Right ventricle myocardium inferior (tissue), 1 donor: Measurements from ENCODE around the gene SPATS2. TPM values are rescaled to one million over a fixed set of nuclear protein-coding genes. Genes with fewer than 3 reads are reported as not detected.
"Not testable (repeated sequence)": the region's sequence is repeated elsewhere in the genome, so short reads cannot be mapped to it uniquely, and the experiment has no call there.

Experiments
- ATAC-seq: fragments of 200-7000 bp; cut with Tn5 transposase; one replicate; pipeline ENCODE4 v1.9.1; 2020; ENCODE audit warnings: mild to moderate bottlenecking, moderate library complexity
- DNase-seq: peaks from one replicate; pipeline ENCODE4 v3.0.0; 2021; ENCODE audit errors: missing footprints
- intact Hi-C: fragments of 100-400 bp; cut with DNase I; formaldehyde crosslinking; loops from one replicate; pipeline ENCODE4 v1.11.0; 2022
- total RNA-seq: library from RNA; stranded (reverse); fragmentation: NEBNext Ultra II Directional; extraction: Animal tissue kit (Norgen Biotek cat#: 25700); gene quantifications from one replicate; pipeline ENCODE4 v1.2.1, GENCODE V29; 2021
- donor health status: DM: no; HTN: yes; CAD: no; lungs with severe emphysema.

SPATS2 gene
- total RNA-seq, 1 donor from 2014 or later: 6.4 TPM

DNA sequence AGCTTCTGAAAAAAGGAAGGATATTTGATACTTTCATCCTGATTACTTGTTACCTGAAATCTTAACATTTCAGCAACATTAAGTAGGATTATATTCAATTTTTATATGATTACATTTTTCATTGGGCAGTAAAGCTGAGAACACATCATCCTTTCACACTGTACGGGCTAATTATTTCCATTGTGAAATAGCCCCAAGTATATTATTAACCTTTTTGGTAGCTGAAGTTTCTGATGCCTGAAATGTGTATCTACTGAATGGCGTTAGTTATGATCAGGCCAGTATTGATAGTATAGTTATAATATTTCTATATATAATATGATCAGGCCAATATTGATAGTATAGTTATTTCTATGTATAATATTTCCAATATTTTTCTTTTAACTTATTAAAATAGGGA lies 10.1 kb downstream of the SPATS2 start:
- intact Hi-C loops: no loop called here
- no peak for ATAC-seq
- no peak for DNase-seq

DNA sequence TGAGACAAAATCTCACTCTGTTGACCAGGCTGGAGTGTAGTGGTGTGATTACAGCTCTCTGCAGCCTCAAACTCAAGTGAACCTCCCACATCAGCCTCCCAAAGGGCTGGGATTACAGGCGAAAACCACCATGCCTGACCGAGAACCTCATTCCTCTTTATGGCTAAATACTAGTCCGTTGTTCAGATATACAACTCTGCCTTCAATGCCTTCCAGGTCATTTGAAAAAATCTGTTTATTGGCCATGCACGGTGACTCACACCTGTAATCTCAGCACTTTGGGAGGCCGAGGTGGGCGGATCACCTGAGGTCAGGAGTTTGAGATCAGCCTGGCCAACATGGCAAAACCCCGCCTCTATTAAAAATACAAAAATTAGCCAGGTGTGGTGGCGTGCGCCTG lies 12.9 kb downstream of the SPATS2 start:
- DNase-seq, intact Hi-C loops, ATAC-seq: not testable (repeated sequence)

DNA sequence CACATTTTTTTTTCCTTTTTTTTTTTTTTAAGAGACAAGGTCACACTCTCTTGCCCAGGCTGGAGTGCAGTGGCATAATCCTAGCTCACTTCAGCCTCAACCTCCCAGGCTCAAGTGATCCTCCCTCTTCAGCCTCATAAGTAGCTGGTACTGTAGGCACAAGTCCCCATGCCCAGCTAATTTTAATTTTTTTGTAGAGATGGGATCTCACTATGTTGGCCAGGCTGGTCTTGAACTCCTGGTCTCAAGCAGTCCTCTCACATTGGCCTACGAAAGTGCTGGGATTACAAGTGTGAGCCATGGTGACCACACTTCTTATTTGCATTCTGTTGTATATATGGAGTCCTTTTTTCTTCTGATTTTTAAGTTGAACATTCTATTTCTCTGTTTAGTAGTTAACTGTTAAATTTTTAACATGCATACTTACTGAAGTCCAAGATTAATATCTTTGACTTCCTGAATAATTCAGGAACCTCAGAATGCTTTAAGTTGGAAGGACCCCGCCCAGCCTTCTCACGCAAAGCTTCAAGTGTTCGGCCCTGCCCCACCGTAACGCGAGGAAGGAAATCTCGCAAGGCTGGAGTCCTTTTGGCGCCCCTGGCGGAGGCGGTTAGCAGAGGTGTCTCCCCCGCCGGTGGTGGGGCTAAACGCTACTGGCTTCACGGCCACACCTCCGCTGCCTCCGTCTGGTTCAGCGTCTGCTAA lies 21.6 kb downstream of the SPATS2 start:
- intact Hi-C loops: no loop called here
- DNase-seq (peak; percentile 82), ATAC-seq (no peak)

DNA sequence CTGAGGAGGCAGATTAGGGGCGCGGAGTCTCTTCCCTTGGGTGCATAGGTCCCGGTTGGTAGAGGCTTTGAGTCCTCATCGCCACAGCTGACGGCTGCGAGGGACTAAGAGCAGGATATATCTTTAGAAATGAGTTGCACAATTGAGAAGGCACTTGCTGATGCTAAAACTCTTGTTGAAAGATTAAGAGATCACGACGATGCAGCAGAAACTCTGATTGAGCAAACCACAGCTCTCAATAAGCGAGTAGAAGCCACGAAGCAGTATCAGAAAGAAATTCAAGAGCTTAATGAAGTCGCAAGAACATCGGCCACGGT lies 22.1 kb downstream of the SPATS2 start:
- DNase-seq: no peak
- intact Hi-C loops: no loop called here
- ATAC-seq: no peak

DNA sequence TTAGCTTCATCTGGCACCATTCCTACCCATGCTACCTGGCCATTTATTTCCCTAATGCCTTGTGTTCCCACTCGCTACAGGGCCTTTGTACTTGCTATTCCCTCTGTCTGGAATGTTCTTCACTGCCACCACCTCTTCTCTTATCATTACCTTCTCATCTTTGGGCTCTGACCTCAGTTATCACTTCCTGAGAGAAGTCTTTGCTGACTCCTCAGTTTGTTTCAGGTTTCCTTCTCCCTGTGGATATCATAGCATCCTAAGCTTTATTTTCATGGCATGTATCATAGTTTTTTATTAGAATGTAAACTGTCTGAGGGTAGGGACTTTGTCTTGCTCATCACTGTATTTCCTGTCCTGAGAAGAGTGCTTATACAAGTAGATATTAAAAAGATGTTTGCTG lies 29.7 kb downstream of the SPATS2 start:
- intact Hi-C loops: no loop called here
- no peak for ATAC-seq
- DNase-seq: no peak

DNA sequence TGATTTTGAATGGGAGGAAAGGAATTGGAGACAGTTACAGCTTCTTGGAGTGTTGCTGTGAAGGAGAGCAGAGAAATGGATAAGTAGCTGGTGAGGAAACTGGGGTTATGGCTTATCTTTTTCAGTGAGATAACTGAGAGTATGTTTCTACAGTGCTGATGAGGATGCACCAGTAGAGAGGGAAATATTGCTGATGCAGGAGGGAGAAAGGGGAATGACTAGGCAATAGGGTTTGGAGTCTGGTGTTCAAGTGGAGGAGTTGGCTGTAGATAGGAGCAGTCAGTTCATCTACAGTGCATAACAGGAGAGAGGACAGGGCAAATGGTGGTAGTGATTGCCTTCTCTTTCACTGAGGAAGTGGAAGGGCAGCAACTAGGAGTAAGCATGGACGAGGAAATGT lies 33.0 kb downstream of the SPATS2 start:
- intact Hi-C loops: no loop called here
- ATAC-seq (no peak), DNase-seq (no peak)

DNA sequence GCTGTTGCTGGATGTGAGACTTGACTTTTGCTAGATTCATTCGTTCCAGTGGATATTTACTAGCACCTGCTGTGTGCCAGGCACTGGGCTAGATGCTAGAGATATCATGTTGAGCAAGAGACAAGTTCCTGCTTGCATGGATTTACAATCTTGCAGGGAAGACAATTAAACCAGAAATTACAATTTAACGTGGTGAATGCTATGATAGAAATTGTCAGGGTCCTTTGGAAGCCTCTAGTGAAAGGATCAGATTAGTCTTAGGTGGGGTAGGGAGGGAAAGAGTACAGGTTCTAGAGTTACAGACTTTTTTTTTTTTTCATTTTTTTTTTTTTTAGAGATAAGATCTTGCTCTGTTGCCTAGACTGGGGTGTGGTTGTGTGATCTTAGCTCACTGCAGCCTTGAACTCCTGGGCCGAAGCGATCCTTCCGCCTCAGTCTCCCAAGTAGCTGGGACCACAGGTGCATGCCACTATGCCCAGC lies 36.7 kb downstream of the SPATS2 start:
- intact Hi-C loops: no loop called here
- no peak for DNase-seq
- ATAC-seq: no peak

DNA sequence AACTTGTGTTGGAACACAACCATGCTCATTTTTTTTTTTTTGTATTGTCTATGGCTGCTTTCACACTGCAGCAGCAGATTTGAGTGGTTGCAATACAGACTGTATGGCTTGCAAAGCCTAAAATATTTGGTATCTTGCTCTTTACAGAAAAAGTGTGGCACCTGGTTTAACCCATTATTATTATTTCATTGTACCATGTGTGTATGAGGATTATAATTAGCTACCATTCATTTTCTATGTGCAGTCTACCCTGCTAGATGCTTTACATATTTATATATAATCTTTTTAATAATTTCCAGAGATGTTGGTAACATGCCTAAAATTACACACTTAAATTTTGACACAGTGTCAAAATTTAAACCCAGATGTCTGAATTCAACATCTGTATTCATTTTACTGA lies 37.7 kb downstream of the SPATS2 start:
- ATAC-seq: no peak
- intact Hi-C loops: no loop called here
- no peak for DNase-seq

DNA sequence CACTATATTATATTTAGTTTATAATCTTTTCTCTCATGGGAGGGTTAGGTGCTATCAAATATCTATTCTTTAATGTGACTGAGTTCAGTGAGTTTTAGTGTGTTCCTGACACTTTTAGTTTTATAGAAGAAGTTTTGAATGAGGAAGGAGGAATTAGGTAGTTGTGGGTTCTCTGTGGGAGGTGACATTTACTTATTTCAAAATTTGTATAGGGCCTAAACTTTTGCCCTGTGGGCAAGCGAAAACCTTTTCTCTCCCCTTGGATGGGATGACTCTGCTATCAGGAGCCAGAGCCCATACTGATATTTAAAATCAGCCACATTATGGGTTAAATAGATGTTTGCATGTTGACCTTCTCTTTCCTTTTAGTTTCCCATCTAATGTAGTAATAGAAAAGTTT lies 43.6 kb downstream of the SPATS2 start:
- no peak for ATAC-seq
- intact Hi-C loops: no loop called here
- no peak for DNase-seq

DNA sequence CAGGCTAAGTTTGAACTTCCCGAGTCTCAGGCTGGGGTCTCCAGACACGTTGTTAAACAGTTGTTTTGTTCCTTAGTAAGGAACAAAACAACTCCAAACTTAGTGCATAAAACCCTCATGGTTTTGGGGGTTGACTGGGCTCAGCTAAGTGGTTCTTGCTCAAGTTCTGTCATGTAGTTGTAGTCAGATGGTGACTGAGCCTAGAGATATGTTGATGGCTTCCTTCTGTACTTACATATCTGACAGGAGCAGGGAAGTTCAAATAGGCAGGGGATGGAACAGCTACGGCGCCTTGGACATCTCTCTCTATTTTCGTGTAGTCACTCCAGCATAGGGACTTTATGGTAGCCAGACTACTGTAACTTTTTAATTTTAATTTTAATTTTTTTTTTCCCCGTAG lies 45.7 kb downstream of the SPATS2 start:
- ATAC-seq (no peak), DNase-seq (no peak)
- intact Hi-C loops: no loop called here

DNA sequence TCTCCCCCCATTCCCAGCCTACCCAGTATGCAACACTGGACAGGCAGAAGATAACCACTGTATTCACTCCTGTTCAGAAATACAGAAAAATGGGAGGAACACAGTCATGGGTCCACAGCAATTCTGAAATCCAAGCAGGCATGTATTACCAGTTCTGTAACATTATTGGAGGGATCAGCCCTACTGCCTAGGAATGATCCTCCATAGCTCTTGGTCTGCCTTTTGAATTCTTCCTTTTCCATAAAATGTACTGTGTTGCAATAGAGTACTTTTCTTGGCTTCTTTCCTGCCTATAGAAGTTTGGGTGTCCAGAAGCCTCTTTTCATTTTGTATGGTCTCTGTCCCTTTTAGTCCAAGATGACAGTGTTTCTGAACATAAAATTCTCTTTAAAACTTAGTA lies 46.5 kb downstream of the SPATS2 start:
- ATAC-seq (no peak), DNase-seq (no peak)

DNA sequence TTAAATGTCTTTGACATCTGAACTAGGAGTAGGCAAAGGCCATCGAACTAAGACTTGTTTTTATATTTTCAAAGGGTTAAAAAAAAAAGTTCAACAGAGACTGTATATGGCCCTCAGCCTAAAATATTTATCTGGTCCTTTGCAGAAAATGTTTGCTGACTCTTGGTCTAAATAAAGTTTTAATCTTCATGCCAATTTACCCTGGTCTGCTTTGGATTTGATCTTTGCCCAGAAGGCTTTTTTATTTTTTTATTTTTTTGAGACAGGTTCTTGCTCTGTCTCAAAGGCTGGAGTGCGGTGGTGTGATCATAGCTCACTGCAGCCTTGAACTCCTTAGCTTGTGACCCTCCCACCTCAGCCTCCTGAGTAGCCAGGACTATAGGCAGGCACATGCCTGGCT lies 47.1 kb downstream of the SPATS2 start:
- intact Hi-C loops: no loop called here
- DNase-seq: no peak
- no peak for ATAC-seq

More for the DNA sequence above, 46.5 kb downstream of the SPATS2 start:
- intact Hi-C loops: no loop called here

DNA sequence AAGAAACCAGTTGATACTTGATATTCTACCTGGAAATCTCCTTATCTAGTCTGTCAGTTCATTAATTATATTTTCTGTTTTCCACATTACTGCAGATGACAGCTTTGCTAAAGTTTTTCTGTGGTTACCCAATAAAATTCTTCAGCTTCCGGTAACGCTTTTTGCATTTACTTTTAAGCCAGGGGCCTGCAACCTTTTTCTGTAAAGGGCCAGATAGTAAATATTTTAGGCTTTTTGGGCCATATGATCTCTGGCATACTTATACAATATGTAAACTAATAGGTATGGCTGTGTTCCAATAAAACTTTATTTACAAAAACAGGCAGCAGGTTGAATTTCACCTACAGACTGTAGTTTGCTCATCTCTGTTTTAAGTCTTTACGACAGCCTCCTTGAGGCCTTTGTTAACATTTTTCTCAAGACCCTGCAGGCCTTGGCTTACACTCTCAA lies 48.3 kb downstream of the SPATS2 start:
- ATAC-seq (no peak), DNase-seq (no peak)
- intact Hi-C loops: no loop called here

DNA sequence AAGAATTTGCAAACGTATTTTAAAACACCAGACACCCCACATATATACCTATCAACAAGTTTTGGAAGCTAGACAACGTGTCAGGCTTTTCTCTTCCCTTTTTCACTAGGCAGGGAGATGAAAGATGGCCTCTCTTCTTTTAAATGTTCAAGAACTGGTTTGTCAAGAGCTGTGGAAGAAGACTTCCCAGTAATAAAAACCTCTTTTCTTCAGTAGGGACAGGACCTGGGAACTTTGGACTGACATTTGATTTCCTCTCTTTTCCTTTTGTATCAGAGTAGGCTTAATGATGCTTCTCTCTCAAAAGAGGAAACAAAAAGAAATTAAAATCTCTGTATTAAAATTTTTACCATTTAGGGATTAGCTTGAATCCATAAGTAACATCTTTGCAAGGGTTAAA lies 49.6 kb downstream of the SPATS2 start:
- DNase-seq (no peak), ATAC-seq (no peak)
- intact Hi-C loops: no loop called here

DNA sequence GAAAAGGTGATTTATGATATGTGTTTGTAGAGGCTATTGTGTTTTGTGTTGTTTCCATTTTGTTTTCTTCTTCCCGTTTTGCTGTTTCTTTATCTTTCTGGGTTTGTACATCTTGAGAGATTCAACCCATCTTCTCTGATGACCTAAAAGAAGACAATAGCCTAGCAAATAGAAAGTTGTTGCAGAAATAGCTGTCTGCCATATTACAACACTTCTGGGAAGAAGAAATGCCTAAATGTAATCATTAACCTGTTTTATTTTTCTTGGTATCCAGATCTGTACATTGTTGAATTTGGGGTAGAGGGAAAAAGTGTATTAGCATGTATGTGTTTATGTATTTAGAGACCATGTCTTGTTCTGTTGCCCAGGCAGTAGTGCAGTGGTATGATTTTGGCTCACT lies 50.3 kb downstream of the SPATS2 start:
- intact Hi-C loops: no loop called here

DNA sequence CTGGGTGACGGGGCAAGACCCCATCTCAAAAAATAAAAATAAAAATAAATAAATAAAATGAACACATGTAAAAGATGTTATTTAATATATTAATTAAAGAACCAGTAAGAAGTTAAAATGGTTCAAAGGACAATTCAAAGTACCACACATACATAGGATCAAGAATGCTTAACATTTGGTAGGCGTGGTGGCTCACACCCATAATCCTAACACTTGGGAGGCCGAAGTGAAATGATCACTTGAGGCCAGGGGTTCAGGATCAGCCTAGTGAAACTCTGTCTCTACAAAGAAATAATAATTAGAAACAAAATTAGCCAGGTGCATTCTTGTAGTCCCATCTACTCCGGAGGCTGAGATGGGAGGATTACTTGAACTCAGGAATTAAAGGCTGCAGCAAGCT lies 53.3 kb downstream of the SPATS2 start:
- ATAC-seq (no peak), DNase-seq (no peak)
- intact Hi-C loops: no loop called here

More for the DNA sequence above, 50.3 kb downstream of the SPATS2 start:
- ATAC-seq (no peak), DNase-seq (no peak)

DNA sequence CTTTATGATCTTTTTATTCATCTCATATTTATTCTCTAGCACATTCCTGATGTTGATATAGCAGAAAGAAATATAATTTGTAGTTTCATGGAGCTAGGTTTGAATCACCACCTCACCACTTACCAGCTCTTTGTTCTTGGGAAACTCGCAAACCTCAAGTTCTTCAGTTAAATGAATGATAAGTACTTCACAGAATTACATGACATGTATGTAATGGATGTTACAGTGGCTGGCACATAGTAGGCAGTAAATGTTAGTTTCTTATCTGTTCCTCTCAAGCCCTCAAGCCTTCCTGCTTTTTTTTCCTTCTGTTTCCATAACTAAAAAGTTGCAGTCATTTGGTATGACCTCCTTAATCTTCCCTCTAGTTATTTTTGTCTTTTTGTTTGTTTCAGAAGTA lies 54.9 kb downstream of the SPATS2 start:
- ATAC-seq: no peak
- intact Hi-C loops: no loop called here
- DNase-seq: no peak

DNA sequence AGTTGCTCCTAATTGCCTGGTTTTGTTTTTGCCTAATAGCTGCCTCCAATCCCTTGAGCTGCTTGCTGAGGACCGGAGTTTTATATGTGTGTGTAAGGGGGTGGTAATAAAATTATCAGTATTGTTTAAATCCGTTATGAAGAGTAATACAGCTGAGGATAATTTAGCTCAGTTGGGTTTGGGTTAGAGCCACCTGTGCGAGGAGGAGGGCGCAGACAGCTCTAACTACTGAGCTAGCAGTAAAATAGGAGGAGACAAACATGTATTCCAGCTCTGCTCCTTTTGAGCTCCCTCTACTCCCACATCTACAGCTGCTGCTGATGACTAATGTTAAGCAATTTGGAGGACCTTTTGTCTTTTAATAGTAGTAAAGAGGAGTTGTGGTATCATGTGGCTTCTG lies 61.5 kb downstream of the SPATS2 start:
- intact Hi-C loops: no loop called here
- ATAC-seq: no peak
- no peak for DNase-seq

DNA sequence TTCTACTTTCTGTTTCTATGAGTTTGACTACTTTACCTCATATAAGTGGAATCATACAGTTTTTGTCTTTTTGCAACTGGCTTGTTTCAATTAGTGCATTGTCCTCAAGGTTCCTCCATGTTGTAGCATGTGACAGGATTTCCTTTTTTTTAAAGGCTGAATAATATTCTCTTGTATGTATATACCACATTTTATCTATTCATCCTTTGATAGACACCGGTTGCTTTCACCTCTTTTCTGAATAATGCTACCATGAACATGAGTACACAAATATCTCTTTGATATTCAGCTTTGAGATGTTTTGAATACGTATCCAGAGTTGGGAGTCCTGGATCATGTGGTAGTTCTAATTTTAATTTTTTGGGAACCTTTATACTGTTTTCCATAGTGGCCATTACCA lies 65.4 kb downstream of the SPATS2 start:
- intact Hi-C loops: no loop called here
- DNase-seq (no peak), ATAC-seq (no peak)

DNA sequence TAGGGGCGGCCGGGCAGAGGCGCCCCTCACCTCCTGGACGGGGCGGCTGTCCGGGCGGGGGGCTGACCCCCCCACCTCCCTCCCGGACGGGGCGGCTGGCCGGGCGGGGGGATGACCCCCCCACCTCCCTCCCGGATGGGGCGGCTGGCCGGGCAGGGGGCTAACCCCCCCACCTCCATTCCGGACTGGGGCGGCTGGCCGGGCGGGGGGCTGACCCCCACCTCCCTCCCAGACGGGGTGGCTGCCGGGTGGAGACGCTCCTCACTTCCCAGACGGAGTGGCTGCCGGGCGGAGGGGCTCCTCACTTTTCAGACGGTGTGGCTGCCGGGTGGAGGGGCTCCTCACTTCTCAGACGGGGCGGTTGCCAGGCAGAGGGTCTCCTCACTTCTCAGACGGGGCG lies 69.5 kb downstream of the SPATS2 start:
- intact Hi-C loops, ATAC-seq, DNase-seq: not testable (repeated sequence)

DNA sequence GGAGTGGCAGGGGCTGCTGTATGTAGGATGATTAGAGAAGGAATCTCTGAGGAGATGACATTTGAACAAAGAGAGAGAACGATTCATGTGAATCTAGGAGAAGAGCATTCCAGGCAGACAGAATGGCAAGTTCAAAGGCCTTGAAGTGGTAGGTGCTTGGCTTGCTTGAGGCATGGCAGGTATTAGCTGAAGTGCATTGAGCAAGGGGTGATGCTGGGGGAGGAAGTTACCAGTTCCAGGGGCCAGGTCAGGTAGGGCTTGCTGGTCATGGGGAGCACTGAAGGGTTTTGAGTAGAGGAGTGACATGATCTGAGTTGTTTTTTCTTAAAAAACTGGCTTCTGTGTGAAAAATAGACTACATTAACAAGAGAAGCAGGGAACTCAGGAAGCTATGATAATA lies 71.8 kb downstream of the SPATS2 start:
- no peak for ATAC-seq
- intact Hi-C loops: no loop called here

More for the DNA sequence above, 71.8 kb downstream of the SPATS2 start:
- no peak for DNase-seq
